ENCODE results near the gene HTR1B. TPM values are rescaled to one million over a fixed set of nuclear protein-coding genes. Genes with fewer than 3 reads are reported as not detected.

Gene HTR1B
- total RNA-seq, 1 donor from 2014 or later = not detected

Other genes starting within 250 kb of the HTR1B start
- gene MEI4, start 189.5 kb upstream of the HTR1B start, total RNA-seq = 0.52 TPM

Measured in left ventricle myocardium inferior (tissue), 1 donor.